ENCODE data around the gene TLX3.
A peak's percentile ranks its signal among the peaks of the same experiment; 100 is the strongest.
"Not testable (repeated sequence)": the region's sequence is repeated elsewhere in the genome, so short reads cannot be mapped to it uniquely, and the experiment has no call there.

The TLX3 gene

GRCh38 chr5:171330021-171330420 lies 21.0 kb downstream of the TLX3 start:
- no peak for DNase-seq

GRCh38 chr5:171335616-171336015 lies 26.6 kb downstream of the TLX3 start:
- DNase-seq = no peak

- peak; percentile 61 for DNase-seq
Observed at GRCh38 chr5:171336521-171337209, 27.6 kb downstream of the TLX3 start.

GRCh38 chr5:171337210-171337569 lies 28.1 kb downstream of the TLX3 start:
- no peak for DNase-seq

DNA sequence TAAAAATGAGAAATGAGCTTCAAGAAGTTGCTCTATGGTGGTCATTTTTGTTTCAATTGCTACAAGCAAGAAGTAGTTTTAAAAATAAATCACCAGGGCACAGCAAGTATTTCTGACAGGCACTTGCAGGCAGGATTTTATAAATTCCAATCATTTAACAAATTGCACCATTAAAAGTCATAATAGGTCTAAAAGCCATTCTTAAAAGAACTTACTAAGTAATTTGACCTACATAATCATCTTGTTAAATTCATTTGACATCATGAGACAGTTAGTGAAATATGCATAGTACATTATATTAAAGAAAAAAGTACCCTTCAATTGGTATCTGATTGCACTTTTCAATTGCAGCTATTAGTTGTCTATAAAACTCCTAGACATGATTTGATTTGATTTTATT lies 31.0 kb downstream of the TLX3 start:
- no peak for DNase-seq

GRCh38 chr5:171340491-171340890 lies 31.4 kb downstream of the TLX3 start:
- DNase-seq = no peak

DNA sequence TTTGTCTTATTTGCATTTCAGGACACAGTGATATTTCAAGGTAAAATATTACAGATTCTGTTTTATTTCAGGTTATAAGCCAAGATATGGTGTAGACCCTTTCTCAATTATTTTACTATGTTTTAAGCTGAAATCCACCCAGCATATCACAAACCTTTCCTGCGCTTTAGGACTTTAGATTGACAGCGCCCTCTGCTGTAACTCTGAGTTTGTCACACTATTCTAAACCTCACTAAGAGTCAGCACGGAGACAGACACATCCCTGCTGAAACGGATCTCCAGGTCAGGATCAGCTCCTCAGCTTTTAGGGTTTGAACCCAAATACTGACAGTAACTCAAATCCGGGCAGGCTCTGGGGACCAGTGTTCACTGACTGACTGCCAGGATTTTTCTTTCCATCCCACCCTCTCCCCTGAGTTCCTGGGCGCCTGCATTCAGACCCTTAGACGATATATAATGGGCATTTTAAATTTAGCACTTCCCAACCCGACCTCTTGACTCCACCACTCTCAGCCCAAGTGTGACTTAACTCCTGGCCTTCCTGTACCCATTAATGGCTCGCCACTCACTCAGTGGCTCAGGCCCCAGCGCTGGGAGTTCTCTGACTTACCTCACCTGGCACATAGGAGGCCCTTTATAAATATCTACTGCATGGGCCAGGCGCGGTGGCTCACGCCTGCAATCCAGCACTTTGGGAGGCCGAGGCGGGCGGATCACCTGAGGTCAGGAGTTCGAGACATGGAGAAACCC lies 33.5 kb downstream of the TLX3 start:
- DNase-seq = no peak

- no peak for DNase-seq
Observed at GRCh38 chr5:171344936-171345608, 36.0 kb downstream of the TLX3 start.

GRCh38 chr5:171351536-171352073 lies 42.6 kb downstream of the TLX3 start:
- no peak for DNase-seq

DNA sequence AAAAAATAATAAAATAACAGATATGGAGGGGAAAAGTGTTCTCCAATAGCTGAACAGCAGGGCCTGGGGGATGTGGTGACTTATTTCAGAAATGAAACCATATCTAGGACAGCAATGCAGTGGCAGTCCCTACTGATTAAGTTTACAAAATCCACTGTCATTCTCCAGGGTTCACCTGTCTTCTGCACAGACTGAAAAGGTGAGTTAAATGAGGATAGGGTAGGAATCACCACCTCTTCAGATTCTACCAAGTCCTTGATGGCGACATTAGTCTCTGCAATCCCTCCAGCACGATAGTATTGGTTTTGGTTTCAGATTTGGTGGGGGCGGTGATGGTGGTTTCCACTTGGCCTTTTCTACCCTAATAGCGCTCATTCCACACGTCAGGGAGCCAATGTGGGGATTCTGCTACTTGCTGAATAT lies 46.3 kb downstream of the TLX3 start:
- peak; percentile 61 for DNase-seq

GRCh38 chr5:171357843-171358242 lies 48.8 kb downstream of the TLX3 start:
- no peak for DNase-seq

DNA sequence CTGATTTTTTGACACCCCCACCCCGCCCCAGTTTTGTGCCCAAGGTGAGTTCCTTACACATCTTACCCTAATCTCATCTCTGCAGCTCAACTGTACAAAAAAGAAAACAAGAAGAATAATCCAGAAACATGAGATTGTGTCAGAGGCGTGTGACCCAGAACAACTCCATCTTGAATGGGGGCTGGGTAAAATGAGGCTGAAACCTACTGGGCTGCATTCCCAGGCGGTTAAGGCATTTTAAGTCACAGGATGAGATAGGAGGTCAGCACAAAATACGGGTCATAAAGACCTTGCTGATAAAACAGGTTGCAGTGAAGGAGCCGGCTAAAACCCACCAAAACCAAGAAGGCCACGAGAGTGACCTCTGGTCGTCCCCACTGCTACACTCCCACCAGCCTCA lies 52.1 kb downstream of the TLX3 start:
- DNase-seq = not testable (repeated sequence)
